Activated naive CD4-positive, alpha-beta T cell treated with anti-CD3 and anti-CD28 coated beads, Interleukin-2, amount 50 U/mL, for 72 hours (primary cell): ENCODE results near the gene ZNF385C. TPM values are rescaled to one million over a fixed set of nuclear protein-coding genes. Genes with fewer than 3 reads are reported as not detected.

Experiments
- ATAC-seq, 2 donors: fragments of 150-1000 bp; cut with Tn5 transposase; 2 replicates each; pipeline ENCODE4 v1.10.0; 2021; ENCODE audit warnings: mild to moderate bottlenecking in 2 of 2, moderate library complexity in 2 of 2
- DNase-seq, 2 donors: peaks; one replicate each; pipeline ENCODE4 v3.0.0; 2021 to 2022; ENCODE audit warnings: low spot score in 2 of 2
- H3K27ac Mint-ChIP-seq, 2 donors: one replicate each; pipeline ENCODE4 v1.8.0; 2022; ENCODE audit warnings: mild to moderate bottlenecking in 2 of 2, mixed read lengths in 2 of 2
- H3K36me3 Mint-ChIP-seq, 2 donors: one replicate each; pipeline ENCODE4 v1.8.0; 2022; ENCODE audit warnings: mixed read lengths in 2 of 2
- H3K9me3 Mint-ChIP-seq, 2 donors: one replicate each; pipeline ENCODE4 v1.8.0; 2022; ENCODE audit warnings: mixed read lengths in 2 of 2
- total RNA-seq, 2 donors: library from RNA; stranded (reverse); gene quantifications; one replicate each; pipeline ENCODE4 v1.2.3, GENCODE V29; 2022

ZNF385C gene
- total RNA-seq, 2 donors from 2014 or later: 0.82 TPM; not detected in 1

DNA sequence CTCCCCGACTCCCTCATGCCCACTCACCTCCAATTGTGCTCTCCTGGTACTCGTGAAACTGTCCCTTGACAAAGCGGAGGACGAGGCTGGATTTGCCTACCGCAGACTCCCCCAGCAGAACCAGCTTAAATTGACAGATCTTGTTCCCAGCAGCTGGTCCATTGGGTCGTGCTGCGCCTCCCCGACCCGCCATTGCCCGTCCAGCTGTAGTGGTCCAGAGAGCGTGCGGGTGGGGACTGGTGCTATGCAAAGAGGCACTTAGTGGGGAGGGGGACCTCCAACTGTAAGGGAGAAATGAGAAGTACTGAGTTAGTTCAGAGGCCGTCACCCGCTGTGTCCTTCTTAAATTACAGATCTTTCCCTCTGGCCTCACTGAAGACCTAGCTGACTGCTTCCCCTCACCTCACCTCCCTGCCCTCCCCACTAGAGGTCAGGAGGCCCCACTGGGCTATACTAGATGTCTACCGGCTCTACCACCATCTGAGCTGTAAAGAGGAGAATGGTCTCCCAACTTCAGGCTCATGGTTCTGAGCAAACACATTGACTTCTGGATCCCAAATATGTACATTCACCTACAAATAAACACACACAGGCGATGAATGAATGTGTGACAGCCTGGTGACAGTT is 32.1 kb upstream of the ZNF385C start:
- H3K9me3 Mint-ChIP-seq: no peaks in the 10 kb centered on the region
- H3K27ac Mint-ChIP-seq: peak overlapping the region; percentile 22 to 53
- DNase-seq (no peak), ATAC-seq (no peak)
- peaks cover 0 to 4% of the 10 kb centered on the region in 2 donors for H3K36me3 Mint-ChIP-seq

DNA sequence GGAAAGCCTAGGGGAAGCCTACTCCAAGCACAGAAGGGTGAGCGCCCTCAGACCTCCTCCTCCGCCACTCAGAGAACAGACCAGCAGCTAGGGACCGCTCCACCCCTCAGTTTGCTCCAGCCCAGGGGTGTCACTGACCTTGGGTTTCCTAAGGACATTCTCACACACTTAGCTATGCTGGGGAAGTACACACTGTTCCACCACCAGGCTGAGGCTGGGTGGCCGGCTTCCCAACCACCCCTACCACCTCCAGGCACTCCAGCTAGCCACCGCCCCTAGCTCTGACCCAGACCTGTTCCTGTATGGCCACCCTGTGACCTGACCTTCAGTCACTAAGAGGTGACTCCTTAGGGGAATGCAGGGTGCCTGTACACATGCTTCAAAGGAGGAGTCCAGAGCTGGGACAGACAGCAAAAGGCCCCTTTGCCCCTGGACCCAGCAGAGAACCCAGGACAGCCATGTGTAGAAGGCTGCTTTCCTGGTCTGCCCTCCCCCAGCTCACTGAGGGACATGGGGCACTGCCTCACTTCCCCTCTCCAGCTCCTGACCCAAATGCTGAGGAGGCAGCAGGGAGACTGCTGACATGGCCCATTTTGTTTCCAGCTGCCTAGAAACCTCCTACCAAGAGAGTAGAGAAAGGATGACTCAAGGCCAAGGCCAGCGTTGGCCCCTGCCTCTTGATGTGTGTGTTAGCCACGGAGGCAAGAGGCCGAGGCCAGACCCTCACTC is 31.0 kb upstream of the ZNF385C start:
- Mint-ChIP-seq H3K27ac (no peak overlapping the region), H3K9me3 (no peaks in the 10 kb centered on the region), H3K36me3 (peaks cover 0 to 4% of the 10 kb centered on the region in 2 donors)
- no peak for DNase-seq
- no peak for ATAC-seq

GRCh38 chr17:42127414-42127813 is 29.1 kb upstream of the ZNF385C start:
- peaks cover 0 to 4% of the 10 kb centered on the region in 2 donors for H3K36me3 Mint-ChIP-seq
- no peak overlapping the region for H3K27ac Mint-ChIP-seq
- H3K9me3 Mint-ChIP-seq: no peaks in the 10 kb centered on the region

GRCh38 chr17:42126836-42127235 is 28.6 kb upstream of the ZNF385C start:
- Mint-ChIP-seq H3K36me3 (peaks cover 0 to 4% of the 10 kb centered on the region in 2 donors), H3K9me3 (no peaks in the 10 kb centered on the region), H3K27ac (peak overlapping the region in 1 of 2 donors; percentile 7)
- ATAC-seq: no peak
- no peak for DNase-seq

More at GRCh38 chr17:42127414-42127813, 29.1 kb upstream of the ZNF385C start:
- ATAC-seq: no peak
- DNase-seq: no peak

DNA sequence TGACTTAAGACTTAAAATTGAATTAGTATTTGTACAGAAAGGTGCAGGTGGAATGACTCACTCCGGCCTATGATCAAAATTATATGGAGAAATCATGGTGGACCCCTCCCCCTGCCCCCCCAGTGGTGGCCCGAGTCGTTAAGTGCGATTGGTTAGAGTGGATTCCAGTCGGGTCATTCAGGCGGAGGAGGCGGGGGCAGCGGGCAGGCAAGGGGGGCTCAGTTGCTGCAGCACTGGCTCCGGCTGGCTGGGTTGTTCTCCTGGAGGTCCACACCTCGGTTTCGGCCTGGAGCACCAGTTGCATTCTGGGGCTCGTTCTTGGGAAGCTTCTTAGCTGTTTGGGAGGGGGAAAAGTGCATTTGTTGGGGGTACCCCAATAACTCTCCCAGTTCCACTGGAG is 27.3 kb upstream of the ZNF385C start:
- no peak for ATAC-seq
- Mint-ChIP-seq H3K36me3 (peaks cover 0 to 1% of the 10 kb centered on the region in 2 donors), H3K9me3 (no peaks in the 10 kb centered on the region)

GRCh38 chr17:42124256-42124655 is 26.0 kb upstream of the ZNF385C start:
- Mint-ChIP-seq H3K36me3 (no peaks in the 10 kb centered on the region), H3K9me3 (no peaks in the 10 kb centered on the region), H3K27ac (no peak overlapping the region)
- ATAC-seq (no peak), DNase-seq (no peak)

More for the DNA sequence above, 27.3 kb upstream of the ZNF385C start:
- no peak for DNase-seq
- H3K27ac Mint-ChIP-seq: no peak overlapping the region

DNA sequence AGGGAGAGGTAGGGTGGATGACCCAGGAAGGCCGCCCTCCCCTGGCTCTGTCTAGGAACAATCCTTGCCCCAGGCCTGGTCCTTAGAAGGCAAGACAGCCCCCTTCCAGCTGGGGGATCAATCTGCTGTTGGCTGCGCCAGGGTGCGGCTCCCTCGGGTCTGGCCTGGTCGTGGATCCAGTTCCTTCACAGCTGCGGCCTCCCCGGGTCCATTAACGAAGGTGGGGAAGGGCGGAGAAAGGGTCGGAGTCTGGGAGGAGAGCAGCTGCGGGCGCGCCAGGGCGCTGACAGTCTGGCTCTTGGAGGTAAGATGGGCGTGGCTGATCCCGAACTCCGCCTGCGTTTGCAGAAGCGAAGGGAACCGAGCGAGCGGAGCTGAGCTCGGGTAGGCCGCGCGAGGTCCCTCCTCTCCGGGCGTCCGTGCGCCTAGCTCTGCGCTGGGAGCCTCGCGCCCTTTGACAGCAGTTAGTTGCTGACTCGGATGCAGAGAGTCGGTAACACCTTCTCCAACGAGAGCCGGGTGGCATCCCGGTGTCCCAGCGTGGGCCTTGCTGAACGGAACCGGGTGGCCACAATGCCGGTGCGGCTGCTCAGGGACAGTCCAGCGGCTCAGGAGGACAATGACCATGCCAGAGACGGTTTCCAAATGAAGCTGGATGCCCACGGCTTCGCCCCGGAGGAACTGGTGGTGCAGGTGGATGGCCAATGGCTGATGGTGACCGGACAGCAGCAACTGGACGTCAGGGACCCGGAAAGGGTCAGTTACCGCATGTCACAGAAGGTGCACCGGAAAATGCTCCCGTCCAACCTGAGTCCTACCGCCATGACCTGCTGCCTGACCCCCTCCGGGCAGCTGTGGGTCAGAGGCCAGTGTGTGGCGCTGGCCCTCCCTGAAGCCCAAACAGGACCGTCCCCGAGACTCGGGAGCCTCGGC is 24.4 kb upstream of the ZNF385C start, which contains the start of gene HSPB9:
Gene HSPB9 (plus strand): TSS at position 434 of the 933 bp plus-strand sequence. CDS start 47 bp downstream, at position 481.
- Mint-ChIP-seq H3K9me3 (no peaks in the 10 kb centered on the region), H3K36me3 (no peaks in the 10 kb centered on the region), H3K27ac (peak within 1 kb of the TSS in 1 of 2 donors; percentile 92)
- ATAC-seq (no peak), DNase-seq (no peak)

GRCh38 chr17:42120770-42121769 is 22.8 kb upstream of the ZNF385C start, which contains the start of gene KAT2A:
Gene KAT2A, minus strand, starts transcription at chr17:42121367. Its CDS starts 63 bp downstream, at chr17:42121304.
- Mint-ChIP-seq H3K36me3 (peaks cover 6 to 8% of the 10 kb centered on the region in 2 donors), H3K9me3 (no peaks in the 10 kb centered on the region), H3K27ac (peak within 1 kb of the TSS; percentile 91 to 92)
- DNase-seq: peak; percentile 78 to 80
- peak; percentile 93 to 96 for ATAC-seq

GRCh38 chr17:42120161-42120769 is 22.0 kb upstream of the ZNF385C start:
- ATAC-seq: peak in 1 of 2 donors; percentile 2
- H3K9me3 Mint-ChIP-seq: no peaks in the 10 kb centered on the region
- peak overlapping the region in 1 of 2 donors; percentile 36 for H3K27ac Mint-ChIP-seq
- peaks cover 6 to 16% of the 10 kb centered on the region in 2 donors for H3K36me3 Mint-ChIP-seq
- DNase-seq: no peak

GRCh38 chr17:42119301-42119700 is 21.0 kb upstream of the ZNF385C start:
- H3K36me3 Mint-ChIP-seq: peaks cover 12 to 16% of the 10 kb centered on the region in 2 donors

DNA sequence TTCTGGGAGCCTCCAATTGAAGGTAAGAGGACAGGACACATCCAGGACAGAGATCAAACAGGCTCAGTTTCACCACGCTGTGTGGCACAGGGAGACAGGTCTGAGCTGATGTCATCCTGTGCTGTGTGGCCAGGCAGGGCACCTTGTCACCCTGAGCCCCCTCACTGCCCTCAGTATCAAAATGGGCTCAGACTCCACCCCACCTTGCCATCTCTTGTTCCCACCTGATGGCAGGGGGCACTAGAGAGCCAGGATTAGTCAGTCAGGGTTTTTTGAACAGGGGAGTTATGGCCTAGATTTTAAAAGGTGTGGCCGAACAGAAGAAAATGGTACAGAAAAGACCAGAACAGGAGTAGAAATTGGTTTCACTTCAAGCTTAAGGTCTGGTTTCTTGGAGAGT is 20.3 kb upstream of the ZNF385C start:
- no peaks in the 10 kb centered on the region for H3K9me3 Mint-ChIP-seq
- peaks cover 12 to 16% of the 10 kb centered on the region in 2 donors for H3K36me3 Mint-ChIP-seq
- DNase-seq (peak in 1 of 2 donors; percentile 64), ATAC-seq (peak in 1 of 2 donors; percentile 28)
- H3K27ac Mint-ChIP-seq: peak overlapping the region in 1 of 2 donors; percentile 38

More at GRCh38 chr17:42119301-42119700, 21.0 kb upstream of the ZNF385C start:
- Mint-ChIP-seq H3K9me3 (no peaks in the 10 kb centered on the region), H3K27ac (peak overlapping the region in 1 of 2 donors; percentile 36)
- ATAC-seq (no peak), DNase-seq (no peak)

- Mint-ChIP-seq H3K9me3 (no peaks in the 10 kb centered on the region), H3K27ac (peak overlapping the region in 1 of 2 donors; percentile 38), H3K36me3 (peaks cover 12 to 16% of the 10 kb centered on the region in 2 donors)
- DNase-seq (no peak), ATAC-seq (no peak)
Observed at GRCh38 chr17:42118126-42118510, 19.8 kb upstream of the ZNF385C start.

- ATAC-seq: no peak
- Mint-ChIP-seq H3K27ac (peak overlapping the region in 1 of 2 donors; percentile 85), H3K36me3 (peaks cover 12 to 16% of the 10 kb centered on the region in 2 donors), H3K9me3 (no peaks in the 10 kb centered on the region)
- no peak for DNase-seq
Observed at GRCh38 chr17:42117397-42118125, 19.3 kb upstream of the ZNF385C start.

DNA sequence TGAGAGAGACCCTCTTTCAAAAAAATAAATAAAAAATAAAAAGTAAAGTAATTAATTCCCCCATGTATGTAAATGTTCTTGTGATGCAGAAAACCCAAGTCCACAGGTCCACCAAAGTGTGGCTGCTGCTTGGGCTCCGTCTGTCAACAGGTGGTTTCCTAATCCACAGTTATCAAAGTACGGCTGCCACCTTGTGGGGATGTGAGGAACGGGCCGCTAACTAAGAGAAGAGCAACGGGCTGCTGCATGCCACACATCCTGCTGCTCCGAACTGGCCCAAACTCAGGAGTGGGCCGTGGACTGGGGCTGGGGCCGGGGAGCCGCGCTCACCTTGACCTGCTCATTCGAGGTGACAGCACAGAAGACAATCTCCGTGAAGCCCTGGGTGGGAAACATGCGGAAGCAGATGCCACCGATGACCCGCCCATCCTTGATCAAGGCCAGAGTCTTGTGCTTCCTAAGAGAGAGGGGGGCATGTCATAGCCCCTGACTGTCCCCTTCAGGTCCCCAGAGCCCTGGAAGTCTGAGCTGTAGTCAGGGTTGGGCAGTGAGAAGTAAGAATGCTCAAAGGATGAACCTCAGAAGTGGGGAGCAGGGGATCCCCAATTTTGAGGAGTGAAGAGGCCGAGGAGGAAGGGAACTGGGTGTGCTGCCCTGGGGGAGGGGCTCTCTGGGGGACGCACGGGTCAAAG is 18.6 kb upstream of the ZNF385C start:
- ATAC-seq: peak in 1 of 2 donors; percentile 27
- DNase-seq: peak in 1 of 2 donors; percentile 80
- peaks cover 12 to 16% of the 10 kb centered on the region in 2 donors for H3K36me3 Mint-ChIP-seq
- H3K27ac Mint-ChIP-seq: peak overlapping the region in 1 of 2 donors; percentile 85
- H3K9me3 Mint-ChIP-seq: no peaks in the 10 kb centered on the region
